GM18502 (cell line): Measurements from ENCODE around the gene EML4.
A peak's percentile ranks its signal among the peaks of the same experiment; 100 is the strongest.
"Not testable (repeated sequence)": the region's sequence is repeated elsewhere in the genome, so short reads cannot be mapped to it uniquely, and the experiment has no call there.

Experiments used
- ATAC-seq: cut with Tn5 transposase; IDR thresholded peaks from one replicate; pipeline ENCODE4 v1.9.1; 2021; ENCODE audit warnings: mild to moderate bottlenecking; ENCODE audit not compliant: unreplicated experiment, poor library complexity

Gene EML4

GRCh38 chr2:42245396-42245795 is 76.2 kb downstream of the EML4 start:
- ATAC-seq, result no peak

- ATAC-seq, result no peak
These were observed 77.4 kb downstream of the EML4 start for GRCh38 chr2:42246562-42246961.

DNA sequence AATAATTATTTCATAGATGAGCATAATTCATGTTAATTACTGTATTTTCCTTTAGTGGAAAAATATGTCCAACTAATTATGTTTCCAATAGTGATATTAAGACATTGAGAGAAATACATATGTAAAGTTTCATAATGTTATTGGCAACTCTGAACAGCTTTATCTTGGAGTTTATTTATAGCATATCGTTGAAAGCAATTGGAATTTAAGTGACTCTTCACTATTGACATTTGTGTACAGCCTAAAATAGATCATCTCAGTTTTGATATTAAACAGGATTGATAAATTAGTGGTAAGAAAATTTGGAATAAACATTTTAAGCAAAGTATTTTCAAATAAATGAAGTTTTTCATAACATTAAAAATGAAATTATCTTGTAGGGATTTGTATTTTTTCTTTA is 79.7 kb downstream of the EML4 start:
- no peak for ATAC-seq

DNA sequence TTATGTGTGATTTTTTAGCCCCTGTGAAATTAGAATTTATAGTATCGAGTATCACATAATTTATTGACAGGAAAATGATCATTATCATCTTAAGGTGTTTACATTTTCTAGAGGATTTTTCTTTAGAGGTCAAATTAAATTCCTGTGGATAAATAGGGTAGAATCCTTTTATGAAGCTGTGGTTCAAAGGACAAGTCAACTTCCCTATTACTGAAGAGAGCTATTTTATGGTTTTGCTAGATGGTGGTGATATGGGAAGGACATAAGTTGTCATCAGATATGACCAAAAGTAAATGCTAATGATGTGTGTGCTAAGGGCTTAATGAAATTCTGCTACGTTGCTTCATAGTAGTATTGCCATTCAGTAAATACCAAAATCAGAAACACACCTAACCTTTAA is 80.1 kb downstream of the EML4 start:
- no peak for ATAC-seq

DNA sequence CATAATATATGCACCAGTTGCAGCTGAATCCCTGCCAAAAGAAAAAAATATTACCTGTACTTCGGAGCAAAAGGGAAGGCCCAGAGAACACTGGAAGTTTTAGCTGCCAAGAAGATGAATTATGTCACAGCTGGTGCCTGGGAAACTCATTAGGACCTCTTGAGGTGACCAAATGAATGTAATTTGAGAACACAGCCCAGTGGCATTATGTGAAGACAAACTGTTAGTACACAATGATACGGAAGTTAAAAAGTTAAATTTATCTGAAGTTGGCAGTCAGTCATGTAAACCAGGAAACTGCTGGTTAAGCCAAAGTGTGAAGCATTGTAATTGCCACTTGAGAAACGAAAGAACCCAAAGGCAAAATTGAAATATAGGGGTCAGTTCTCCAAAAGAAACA is 80.7 kb downstream of the EML4 start:
- no peak for ATAC-seq

DNA sequence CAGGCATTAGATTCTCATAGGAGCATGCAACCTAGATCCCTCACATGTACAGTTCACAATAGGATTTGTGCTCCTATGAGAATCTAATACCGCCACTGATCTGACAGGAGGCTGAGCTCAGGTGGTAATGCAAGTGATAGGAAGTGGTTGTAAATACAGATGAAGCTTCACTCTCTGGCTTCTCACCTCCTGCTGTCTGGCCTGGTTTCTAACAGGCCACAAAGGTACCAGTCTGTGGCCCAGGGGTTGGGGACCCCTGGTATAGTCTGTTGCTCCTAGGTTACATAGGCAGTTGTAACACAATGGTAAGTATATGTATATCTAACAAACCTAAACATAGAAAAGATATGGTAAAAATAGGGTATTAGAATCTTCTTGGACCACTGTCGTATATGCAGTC is 81.8 kb downstream of the EML4 start:
- no peak for ATAC-seq

- no peak for ATAC-seq
These were observed 83.3 kb downstream of the EML4 start for GRCh38 chr2:42252464-42252863.

DNA sequence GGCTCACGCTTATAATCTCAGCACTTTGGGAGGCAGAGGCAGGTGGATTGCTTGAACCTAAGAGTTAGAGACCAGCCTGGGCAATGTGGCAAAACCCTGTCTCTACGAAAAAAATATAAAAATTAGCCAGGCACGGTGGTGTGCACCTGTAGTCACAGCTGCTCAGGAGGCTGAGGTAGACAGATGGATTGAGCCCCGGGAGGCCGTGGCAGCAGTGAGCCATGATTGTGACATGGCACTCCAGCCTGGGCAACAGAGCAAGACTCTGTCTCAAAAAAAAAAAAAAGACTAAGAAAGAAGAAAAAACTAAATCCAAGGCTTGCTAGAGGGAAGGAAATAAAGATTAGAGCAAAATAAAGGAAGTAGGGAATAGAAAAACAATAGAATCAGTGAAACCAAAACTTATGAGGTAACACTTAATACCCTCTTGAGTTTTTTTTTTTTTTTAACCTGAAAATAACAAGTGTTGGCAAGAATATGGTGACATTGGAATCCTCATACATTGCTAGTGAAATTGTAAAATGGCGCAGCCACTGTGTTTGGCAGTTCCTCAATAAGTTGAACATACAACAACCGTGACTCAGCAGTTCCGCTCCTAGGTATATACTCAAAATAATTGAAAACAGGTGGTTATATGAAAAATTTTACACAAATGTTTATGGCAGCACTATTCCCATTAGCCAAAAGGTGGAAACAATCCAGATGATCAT is 85.2 kb downstream of the EML4 start:
- ATAC-seq, result no peak

DNA sequence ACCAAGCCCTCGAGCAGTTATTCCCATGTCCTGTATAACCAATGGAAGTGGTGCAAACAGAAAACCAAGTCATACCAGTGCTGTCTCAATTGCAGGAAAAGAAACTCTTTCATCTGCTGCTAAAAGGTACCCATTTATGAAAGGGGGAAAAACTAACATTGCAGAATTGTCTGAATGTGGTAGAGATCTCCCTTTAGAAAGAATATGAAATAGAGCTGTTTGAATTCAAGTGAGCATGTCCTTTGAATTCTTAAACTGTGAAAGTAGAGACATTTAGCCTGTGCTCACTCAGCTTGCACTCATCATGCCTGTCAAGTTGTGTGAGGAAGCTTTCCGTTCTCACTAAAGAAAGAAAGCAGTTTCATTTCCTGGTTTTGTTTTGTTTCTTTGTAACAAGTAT is 87.4 kb downstream of the EML4 start:
- ATAC-seq, result peak; percentile 77

DNA sequence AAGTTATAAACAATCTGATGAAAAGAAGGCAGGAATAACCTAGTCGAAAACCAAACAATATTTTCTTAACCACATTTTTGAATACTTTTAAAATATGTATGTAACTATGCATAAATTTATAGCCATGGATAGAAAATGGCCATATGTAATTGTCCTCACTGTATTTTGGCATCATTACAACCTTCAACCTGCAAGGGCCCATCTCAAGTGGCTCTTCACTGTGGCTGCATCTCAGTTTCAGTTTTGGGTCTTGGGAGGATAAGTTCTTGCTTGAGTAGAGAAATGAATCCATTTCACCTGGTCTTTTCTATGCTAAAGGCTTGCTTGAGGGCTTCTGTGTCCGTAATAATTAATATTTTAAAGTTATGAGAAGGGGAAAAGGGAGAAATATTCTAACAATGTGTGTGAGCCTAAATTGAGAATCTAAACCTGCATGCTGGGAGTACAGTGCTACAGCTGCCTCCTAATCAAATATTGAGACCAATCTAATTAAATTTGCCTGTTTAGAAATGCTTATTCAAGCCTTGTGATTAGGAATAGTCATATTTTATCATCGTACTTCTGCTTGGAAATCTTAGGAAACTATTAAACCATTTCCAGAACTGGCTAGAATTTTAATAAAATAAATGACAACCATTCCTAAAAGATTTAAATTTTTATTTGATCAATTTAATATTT is 92.5 kb downstream of the EML4 start:
- no peak for ATAC-seq

DNA sequence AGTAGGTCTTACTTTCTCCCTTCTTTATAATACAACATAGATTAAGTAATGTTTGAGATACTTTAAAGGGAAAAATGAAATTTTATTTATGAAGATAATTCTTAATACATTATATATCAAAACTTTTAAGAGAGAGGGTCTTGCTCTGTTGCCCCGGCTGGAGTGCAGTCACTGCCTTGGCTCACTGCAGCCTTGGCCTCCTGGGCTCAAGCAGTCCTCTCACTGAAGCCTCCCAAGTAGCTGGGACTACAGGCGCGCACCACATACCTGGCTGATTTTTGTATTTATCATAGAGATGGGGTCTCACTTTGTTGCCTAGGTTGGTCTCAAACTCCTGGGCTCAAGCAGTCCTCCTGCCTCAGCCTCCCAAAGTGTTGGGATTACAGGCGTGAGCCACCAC is 97.1 kb downstream of the EML4 start:
- ATAC-seq, result no peak

GRCh38 chr2:42267530-42267929 is 98.4 kb downstream of the EML4 start:
- no peak for ATAC-seq

DNA sequence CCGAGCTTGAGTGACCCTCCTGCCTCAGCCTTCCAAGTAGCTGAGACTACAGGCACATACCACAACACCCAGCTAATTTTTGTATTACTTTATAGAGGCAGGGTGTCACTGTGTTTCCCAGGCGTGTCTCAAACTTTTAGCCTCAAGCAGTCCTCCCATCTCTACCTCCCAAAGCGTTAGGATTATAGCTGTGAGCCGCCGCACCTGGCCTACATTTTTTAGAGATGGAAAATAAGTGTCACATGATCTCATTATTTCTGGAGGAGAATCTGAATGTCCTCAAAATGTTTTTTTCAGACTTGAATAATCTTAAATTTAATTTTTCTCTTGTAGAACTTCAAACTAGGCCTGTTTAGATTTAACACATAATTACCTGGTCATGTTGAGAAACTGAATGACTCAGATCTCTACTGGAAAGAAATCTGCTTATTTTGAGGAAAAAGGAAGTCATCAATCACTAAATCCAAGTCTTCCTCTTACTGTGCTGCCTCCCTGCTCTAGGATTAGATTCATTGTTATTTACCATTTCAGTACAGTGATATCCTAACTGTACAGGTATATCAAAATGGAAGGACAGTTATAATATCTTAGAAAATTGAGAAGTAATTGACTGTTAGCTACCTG is 99.5 kb downstream of the EML4 start:
- no peak for ATAC-seq

GRCh38 chr2:42270757-42271156 is 101.6 kb downstream of the EML4 start:
- ATAC-seq, result no peak

DNA sequence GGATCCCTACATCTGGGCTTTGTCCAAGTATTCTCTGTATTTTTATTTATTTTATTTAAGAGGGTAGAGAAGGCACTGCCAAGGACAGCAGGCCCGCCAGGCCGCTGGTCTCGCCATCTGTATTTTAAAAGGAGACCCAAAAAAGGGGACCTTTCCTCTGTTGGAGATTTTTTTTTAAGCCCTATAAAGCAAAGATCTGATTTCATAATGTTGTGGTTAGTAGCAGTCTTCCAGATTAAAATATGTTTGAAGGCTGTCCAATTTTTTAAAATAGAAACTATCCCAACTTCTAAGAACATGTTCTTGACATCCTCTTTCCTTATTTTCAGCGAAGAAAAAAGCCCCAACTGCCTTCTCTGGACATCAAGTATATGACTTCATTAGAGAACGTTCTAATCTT is 102.1 kb downstream of the EML4 start:
- ATAC-seq, result not testable (repeated sequence)

DNA sequence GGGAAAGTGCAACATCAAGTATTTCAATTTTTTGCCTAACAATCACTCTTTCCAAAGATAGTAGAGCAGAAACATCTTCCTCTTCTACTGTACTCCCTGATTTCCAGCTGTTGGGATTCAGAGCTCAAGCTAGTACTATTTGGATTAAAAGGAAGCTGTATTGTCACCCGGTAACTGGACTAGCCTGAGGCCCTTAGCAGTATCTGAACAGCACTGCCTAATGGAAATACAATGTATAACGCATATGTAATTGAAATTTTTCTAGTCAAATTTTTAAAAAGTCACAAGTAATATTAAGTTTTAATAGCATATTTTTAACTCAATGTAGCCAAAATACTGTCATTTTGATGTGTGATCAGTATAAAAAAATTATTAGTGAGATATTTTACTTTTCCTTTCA is 105.7 kb downstream of the EML4 start:
- ATAC-seq, result no peak

- no peak for ATAC-seq
These were observed 112.4 kb downstream of the EML4 start for GRCh38 chr2:42281416-42282081.

DNA sequence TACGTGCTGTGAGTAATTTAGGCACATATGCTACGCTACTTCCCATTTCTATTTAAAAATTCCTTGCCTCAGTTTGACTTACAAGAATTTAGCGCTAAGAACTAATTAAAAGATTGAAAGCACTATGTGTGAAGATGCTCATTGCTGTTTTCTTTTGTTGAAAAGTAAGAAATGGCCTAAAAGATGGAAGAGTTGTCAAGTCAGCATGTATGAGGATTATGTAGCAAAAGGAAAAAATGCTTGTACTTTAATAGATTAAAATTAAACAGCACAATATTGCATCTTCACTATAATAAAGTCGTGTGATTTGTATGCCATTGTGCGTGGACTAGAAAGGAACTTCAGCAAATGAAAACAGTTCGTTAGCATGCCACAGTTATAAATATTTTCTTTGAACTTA is 114.9 kb downstream of the EML4 start:
- ATAC-seq, result no peak

GRCh38 chr2:42286268-42286946 is 117.3 kb downstream of the EML4 start:
- no peak for ATAC-seq

DNA sequence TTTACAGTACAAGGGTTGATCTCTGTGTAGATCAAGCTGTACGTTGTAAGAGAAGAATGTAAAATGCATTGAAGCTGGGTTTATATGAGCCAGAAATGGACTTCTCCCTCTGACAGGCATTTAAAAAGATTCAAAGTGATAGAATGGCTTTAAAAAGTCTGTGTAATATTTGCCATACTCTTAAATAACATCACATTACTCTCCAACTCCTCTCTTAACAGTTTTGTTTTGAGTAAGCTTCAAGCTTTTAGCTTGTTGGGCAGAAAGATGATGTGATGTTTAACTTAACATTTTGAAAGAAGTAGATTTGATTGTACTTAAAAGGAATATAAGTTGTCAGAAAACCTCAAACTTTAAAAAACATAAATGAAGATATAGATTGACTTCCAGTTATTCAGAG is 119.7 kb downstream of the EML4 start:
- ATAC-seq, result no peak

GRCh38 chr2:42289222-42289621 is 120.1 kb downstream of the EML4 start:
- no peak for ATAC-seq
